ENCODE data around the gene SLC16A13. TPM values are rescaled to one million over a fixed set of nuclear protein-coding genes. Genes with fewer than 3 reads are reported as not detected.
"Not testable (repeated sequence)": the region's sequence is repeated elsewhere in the genome, so short reads cannot be mapped to it uniquely, and the experiment has no call there.

SLC16A13 gene, protein sequence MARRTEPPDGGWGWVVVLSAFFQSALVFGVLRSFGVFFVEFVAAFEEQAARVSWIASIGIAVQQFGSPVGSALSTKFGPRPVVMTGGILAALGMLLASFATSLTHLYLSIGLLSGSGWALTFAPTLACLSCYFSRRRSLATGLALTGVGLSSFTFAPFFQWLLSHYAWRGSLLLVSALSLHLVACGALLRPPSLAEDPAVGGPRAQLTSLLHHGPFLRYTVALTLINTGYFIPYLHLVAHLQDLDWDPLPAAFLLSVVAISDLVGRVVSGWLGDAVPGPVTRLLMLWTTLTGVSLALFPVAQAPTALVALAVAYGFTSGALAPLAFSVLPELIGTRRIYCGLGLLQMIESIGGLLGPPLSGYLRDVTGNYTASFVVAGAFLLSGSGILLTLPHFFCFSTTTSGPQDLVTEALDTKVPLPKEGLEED
- total RNA-seq: 1 to 10 TPM in 1 of 4 donors, under 1 TPM in 3; 0.57 to 1.5 (median 0.72) TPM
- under 1 TPM; 0.17 to 0.40 (median 0.40) TPM for polyA plus RNA-seq
- long read RNA-seq, donor 1: 0 reads
- long read RNA-seq, donor 2, partial matches to known transcripts: 0 of 1 reads
- long read RNA-seq, donor 2, other reads (novel, unspliced or antisense): 0 of 1 reads

DNA sequence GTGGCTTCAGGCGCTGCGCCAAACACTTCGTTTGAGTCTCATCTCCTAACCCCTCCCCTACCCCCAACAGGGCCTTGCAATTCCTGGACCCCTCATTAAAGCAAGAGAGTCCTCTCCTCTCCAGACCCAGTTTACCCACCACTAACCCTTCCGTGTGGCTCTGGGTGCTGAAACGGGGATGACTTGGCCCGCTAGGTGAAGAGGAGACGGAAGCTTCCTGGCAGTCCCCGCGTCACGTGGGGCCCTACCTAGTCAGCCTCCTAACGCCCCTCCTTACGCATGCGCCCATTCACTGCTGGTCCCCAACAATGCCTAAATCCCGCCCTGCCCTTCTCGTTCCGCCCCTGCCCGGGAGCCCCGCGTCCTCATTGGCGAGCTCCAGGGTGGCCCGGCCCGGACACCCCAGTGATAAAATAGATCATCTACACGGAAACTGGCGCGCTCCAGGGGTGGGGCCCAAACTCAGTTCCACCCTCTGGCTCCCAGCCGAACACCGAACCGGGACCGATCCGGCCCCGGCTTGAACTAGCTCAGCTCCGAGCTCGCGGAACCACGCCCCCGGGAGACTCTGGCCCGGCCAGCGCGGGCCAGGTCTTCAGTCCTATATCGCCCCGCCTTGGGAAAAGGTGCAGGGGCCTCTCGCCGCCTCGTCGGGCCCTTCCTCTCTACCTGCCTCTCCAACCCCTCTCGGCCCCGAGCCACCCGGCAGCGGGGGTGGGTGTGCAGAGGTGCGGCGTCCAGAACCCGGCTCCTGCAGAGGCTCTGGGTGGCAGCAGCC lies at the start of gene SLC16A13:
TSS of gene SLC16A13 (plus strand) at position 425 of the 778 bp plus-strand sequence. CDS start 368 bp downstream, outside the sequence.
- Histone ChIP-seq H3K27me3 (ENCODE audit: insufficient read depth in 3 of 3, low read length in 2 of 3) (peaks cover 0 to 22% (median 9%) of the 10 kb centered on the region in 3 donors), H3K4me3 (peak within 1 kb of the TSS; percentile 70), H3K36me3 (ENCODE audit: insufficient read depth in 1 of 2, low read depth in 1 of 2) (no peaks in the 10 kb centered on the region), H3K27ac (peak within 1 kb of the TSS; percentile 65), H3K9me3 (no peaks in the 10 kb centered on the region), H3K4me1 (peaks cover 4% of the 10 kb centered on the region)
- TF ChIP-seq, protein P1, sequence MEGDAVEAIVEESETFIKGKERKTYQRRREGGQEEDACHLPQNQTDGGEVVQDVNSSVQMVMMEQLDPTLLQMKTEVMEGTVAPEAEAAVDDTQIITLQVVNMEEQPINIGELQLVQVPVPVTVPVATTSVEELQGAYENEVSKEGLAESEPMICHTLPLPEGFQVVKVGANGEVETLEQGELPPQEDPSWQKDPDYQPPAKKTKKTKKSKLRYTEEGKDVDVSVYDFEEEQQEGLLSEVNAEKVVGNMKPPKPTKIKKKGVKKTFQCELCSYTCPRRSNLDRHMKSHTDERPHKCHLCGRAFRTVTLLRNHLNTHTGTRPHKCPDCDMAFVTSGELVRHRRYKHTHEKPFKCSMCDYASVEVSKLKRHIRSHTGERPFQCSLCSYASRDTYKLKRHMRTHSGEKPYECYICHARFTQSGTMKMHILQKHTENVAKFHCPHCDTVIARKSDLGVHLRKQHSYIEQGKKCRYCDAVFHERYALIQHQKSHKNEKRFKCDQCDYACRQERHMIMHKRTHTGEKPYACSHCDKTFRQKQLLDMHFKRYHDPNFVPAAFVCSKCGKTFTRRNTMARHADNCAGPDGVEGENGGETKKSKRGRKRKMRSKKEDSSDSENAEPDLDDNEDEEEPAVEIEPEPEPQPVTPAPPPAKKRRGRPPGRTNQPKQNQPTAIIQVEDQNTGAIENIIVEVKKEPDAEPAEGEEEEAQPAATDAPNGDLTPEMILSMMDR (IDR thresholded peaks at IDR 0.05): no peak
- WGBS, 3 donors: 1% methylated on average over 40 to 52 of the region's 52 CpGs
- peak; percentile 79 to 87 (median 85) for ATAC-seq
- intact Hi-C loops (cut with DNase I): no loop called here
- peak; percentile 92 to 93 for DNase-seq

DNA sequence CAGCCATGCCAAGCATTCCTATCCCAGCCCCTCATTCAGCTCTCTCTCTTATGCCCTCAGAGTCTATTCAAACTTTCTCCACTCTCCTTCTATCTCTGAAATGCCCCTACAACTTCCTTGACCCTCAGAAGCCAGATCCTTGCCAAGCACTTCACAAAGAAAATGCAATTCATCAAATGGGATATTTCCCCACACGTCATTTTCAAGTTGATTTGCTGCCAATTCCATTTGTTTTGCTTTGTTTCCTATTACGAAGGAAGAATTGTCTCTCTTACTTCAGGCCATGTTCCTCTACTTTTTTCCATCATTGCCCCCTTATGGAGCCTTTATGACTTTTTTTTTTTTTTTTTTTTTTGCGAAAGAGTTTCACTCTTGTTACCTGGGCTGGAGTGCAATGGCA lies 49.1 kb upstream of the SLC16A13 start:
- DNase-seq (no peak), ATAC-seq (no peak)
- Histone ChIP-seq H3K36me3 (ENCODE audit: insufficient read depth in 1 of 2, low read depth in 1 of 2) (no peaks in the 10 kb centered on the region), H3K4me1 (no peaks in the 10 kb centered on the region), H3K9me3 (peaks cover 4% of the 10 kb centered on the region), H3K27me3 (ENCODE audit: insufficient read depth in 3 of 3, low read length in 2 of 3) (no peaks in the 10 kb centered on the region), H3K27ac (no peak overlapping the region), H3K4me3 (no peak overlapping the region)
- intact Hi-C loops (cut with DNase I): no loop called here
- TF ChIP-seq, protein P1 (IDR thresholded peaks at IDR 0.05): no peak
- 44 to 55% (median 54%) methylated on average over 3 of the region's 3 CpGs for WGBS, 3 donors

DNA sequence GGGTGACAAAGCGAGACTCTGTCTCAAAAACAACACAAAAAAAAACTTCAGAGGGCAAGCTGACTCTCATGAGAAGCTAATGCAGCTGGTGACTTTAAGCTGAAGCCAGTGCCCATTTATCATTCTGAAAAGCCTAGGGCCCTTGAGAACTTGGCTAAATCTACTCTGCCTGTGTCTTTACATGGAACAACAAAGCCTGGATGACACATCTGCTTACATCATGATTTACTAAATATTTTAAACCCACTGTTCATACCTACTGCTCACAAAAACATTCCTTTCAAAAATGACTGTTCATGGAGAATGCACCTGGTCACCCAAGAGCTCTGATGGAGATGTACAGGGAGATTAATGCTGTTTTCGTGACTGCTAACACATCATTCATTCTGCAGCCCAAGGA lies 46.0 kb upstream of the SLC16A13 start:
- H3K9me3 ChIP-seq: peaks cover 4% of the 10 kb centered on the region
- no peaks in the 10 kb centered on the region for H3K36me3 ChIP-seq (ENCODE audit: insufficient read depth in 1 of 2, low read depth in 1 of 2)
- H3K4me3 ChIP-seq: no peak overlapping the region
- no peaks in the 10 kb centered on the region for H3K27me3 ChIP-seq (ENCODE audit: insufficient read depth in 3 of 3, low read length in 2 of 3)
- no peak overlapping the region for H3K27ac ChIP-seq
- WGBS, 3 donors: 81 to 89% (median 84%) methylated on average over 2 of the region's 2 CpGs
- intact Hi-C loops (cut with DNase I): no loop called here
- TF ChIP-seq, protein P1 (IDR thresholded peaks at IDR 0.05): no peak
- DNase-seq (no peak), ATAC-seq (no peak)
- H3K4me1 ChIP-seq: no peaks in the 10 kb centered on the region

DNA sequence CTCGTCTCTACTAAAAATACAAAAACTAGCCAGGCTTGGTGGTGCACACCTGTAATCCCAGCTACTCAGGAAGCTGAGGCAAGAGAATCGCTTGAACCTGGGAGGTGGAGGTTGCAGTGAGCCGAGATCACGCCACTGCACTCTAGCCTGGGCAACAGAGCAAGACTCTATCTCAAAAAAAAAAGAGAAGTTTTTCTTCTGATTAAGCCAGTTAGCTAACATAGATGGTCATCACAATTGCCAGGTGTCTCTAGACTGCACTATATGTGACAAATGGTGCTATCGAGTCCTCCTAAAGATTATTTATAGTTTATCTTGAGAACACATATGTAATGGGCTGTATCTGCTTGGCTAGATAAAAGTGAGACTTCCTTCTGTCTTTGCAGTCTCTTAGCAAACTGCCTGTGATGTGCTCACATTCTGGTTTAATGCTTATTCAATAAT lies 42.2 kb upstream of the SLC16A13 start:
- H3K36me3 ChIP-seq (ENCODE audit: insufficient read depth in 1 of 2, low read depth in 1 of 2); H3K4me3 ChIP-seq; DNase-seq; H3K27me3 ChIP-seq (ENCODE audit: insufficient read depth in 3 of 3, low read length in 2 of 3); H3K4me1 ChIP-seq; intact Hi-C loops (cut with DNase I); ATAC-seq; H3K27ac ChIP-seq; H3K9me3 ChIP-seq: not testable (repeated sequence)
- WGBS, 3 donors: 81 to 90% (median 82%) methylated on average over 5 of the region's 5 CpGs

All from psoas muscle (tissue), 8 donors.